Stomach smooth muscle (tissue), 2 donors: ENCODE results near the gene TRNT1.

Source experiments
- H3K27ac ChIP-seq: one replicate; pipeline ENCODE4 v1.7.0; 2013; ENCODE audit warnings: mild to moderate bottlenecking, low read length, inconsistent platforms
- H3K27me3 ChIP-seq, 2 donors: one replicate each; pipeline ENCODE4 v1.7.0; 2013; ENCODE audit warnings: low read length in 2 of 2; ENCODE audit not compliant: insufficient read depth in 2 of 2, control insufficient read depth in 1 of 2
- H3K36me3 ChIP-seq, 2 donors: one replicate each; pipeline ENCODE4 v1.7.0; 2013; ENCODE audit warnings: low read length in 2 of 2; ENCODE audit not compliant: control insufficient read depth in 2 of 2, insufficient read depth in 2 of 2
- H3K4me1 ChIP-seq: one replicate; pipeline ENCODE4 v1.7.0; 2013; ENCODE audit warnings: low read length; ENCODE audit not compliant: control insufficient read depth, insufficient read depth
- H3K4me3 ChIP-seq, 2 donors: one replicate each; pipeline ENCODE4 v1.7.0; 2013; ENCODE audit warnings: low read length in 2 of 2
- H3K9ac ChIP-seq, 2 donors: one replicate each; pipeline ENCODE4 v1.7.0; 2013; ENCODE audit warnings: low read length in 2 of 2, mild to moderate bottlenecking in 1 of 2
- H3K9me3 ChIP-seq, 2 donors: one replicate each; pipeline ENCODE4 v1.7.0; 2013; ENCODE audit warnings: low read length in 2 of 2; ENCODE audit not compliant: control insufficient read depth in 2 of 2
- donor health status: healthy.
- donor health status: Pancreatic carcinoma.

TRNT1 gene

GRCh38 chr3:3145831-3146230 lies 19.1 kb downstream of the TRNT1 start:
- Histone ChIP-seq H3K27me3 (no peaks in the 10 kb centered on the region), H3K4me3 (no peak overlapping the region), H3K36me3 (peaks cover 24 to 32% of the 10 kb centered on the region in 2 donors), H3K9me3 (no peaks in the 10 kb centered on the region), H3K9ac (no peak overlapping the region), H3K4me1 (no peaks in the 10 kb centered on the region), H3K27ac (no peak overlapping the region)

- Histone ChIP-seq H3K36me3 (peaks cover 18 to 48% of the 10 kb centered on the region in 2 donors), H3K4me1 (no peaks in the 10 kb centered on the region), H3K27ac (no peak overlapping the region), H3K9ac (no peak overlapping the region), H3K4me3 (no peak overlapping the region), H3K27me3 (no peaks in the 10 kb centered on the region), H3K9me3 (no peaks in the 10 kb centered on the region)
Measured at GRCh38 chr3:3149560-3149959, 22.8 kb downstream of the TRNT1 start.

- Histone ChIP-seq H3K4me1 (no peaks in the 10 kb centered on the region), H3K27me3 (no peaks in the 10 kb centered on the region), H3K27ac (no peak overlapping the region), H3K9me3 (no peaks in the 10 kb centered on the region), H3K4me3 (no peak overlapping the region), H3K36me3 (peaks cover 24 to 51% of the 10 kb centered on the region in 2 donors), H3K9ac (no peak overlapping the region)
Measured at GRCh38 chr3:3151513-3151912, 24.8 kb downstream of the TRNT1 start.

GRCh38 chr3:3154879-3155610 lies 28.3 kb downstream of the TRNT1 start:
- Histone ChIP-seq H3K4me3 (no peak overlapping the region), H3K4me1 (no peaks in the 10 kb centered on the region), H3K9ac (no peak overlapping the region), H3K36me3 (peaks cover 28 to 50% of the 10 kb centered on the region in 2 donors), H3K9me3 (no peaks in the 10 kb centered on the region), H3K27me3 (no peaks in the 10 kb centered on the region), H3K27ac (no peak overlapping the region)

DNA sequence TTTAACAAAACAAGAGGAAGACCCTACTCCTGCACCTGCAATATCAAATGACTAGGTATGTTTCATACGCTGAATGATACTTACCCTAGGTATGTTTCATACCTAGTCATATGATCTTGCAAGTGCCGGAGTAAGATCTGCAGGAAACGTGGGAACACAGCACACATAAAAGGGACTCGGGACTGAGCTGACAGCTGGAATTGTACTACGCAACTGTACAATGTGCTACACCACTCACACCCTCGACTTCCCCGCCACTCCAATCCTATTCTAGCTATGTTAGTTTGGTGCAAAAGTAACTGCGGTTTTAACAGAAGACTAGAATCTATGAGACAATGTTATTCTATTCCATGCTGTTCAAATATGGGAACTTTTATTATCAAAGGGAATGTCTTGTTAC lies 30.7 kb downstream of the TRNT1 start:
- Histone ChIP-seq H3K4me3 (no peak overlapping the region), H3K36me3 (peaks cover 22 to 35% of the 10 kb centered on the region in 2 donors)

DNA sequence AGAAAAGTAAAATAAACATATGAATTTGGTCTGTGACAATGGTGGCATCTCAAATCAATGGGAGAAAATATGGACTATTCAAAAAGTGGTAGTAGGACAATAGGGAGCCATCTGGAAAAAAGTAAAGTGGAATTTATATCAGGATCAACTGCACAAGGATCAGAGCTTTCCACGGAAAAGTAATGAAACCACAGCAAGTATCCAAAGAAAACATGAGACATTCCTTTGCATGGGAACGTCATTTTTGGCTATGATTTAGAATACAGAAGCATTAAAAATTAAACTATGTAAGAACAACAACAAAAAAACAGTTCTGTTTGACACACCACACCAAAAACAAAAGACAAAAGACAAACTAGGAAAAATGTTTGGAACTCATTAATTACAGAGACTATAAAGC lies 34.1 kb downstream of the TRNT1 start:
- H3K36me3 ChIP-seq, result peaks cover 29 to 31% of the 10 kb centered on the region in 2 donors
- H3K9ac ChIP-seq, result no peak overlapping the region
- H3K27ac ChIP-seq, result no peak overlapping the region

More for the DNA sequence above, 30.7 kb downstream of the TRNT1 start:
- H3K27me3 ChIP-seq, result no peaks in the 10 kb centered on the region
- no peaks in the 10 kb centered on the region for H3K4me1 ChIP-seq
- no peak overlapping the region for H3K9ac ChIP-seq
- no peaks in the 10 kb centered on the region for H3K9me3 ChIP-seq
- no peak overlapping the region for H3K27ac ChIP-seq

DNA sequence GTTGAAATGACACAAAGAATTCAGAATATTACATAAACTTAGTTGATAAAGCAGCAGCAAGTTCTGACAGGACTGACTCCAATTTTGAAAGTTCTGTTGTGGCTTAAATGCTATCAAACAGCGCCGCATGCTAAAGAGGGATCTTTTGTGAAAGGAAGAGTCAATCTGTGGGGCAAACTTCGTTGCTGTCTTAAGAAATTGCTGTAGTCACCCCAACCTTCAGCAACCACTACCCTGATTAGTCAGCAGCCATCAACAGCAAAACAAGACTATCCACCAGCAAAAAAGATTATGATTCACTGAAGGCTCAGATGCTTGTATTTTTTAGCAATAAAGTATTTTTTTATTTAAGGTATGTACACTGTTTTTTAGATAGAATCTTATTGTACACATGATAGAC lies 38.5 kb downstream of the TRNT1 start:
- Histone ChIP-seq H3K4me1 (no peaks in the 10 kb centered on the region), H3K9ac (no peak overlapping the region), H3K27ac (no peak overlapping the region), H3K27me3 (no peaks in the 10 kb centered on the region), H3K9me3 (no peaks in the 10 kb centered on the region), H3K4me3 (no peak overlapping the region), H3K36me3 (peaks cover 31 to 39% of the 10 kb centered on the region in 2 donors)

More for the DNA sequence above, 34.1 kb downstream of the TRNT1 start:
- Histone ChIP-seq H3K27me3 (no peaks in the 10 kb centered on the region), H3K4me1 (no peaks in the 10 kb centered on the region), H3K9me3 (no peaks in the 10 kb centered on the region), H3K4me3 (no peak overlapping the region)

DNA sequence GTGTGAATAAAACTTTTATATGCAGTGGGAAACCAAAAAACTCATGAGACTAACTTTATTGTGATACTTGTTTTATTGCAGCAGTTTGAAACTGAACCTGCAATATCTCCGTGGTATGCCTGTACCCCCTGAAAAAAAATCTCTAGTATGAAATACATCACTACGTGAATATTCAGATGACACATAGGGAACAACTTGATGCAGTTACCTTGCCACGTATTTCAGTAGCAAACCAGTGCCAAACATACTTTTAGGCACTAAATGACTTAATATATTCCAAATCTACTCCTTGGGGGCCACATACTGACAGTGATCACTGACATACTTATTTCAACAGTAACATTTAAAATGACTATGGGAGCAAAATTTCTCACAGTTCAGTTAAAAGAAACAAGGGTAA lies 38.9 kb downstream of the TRNT1 start:
- Histone ChIP-seq H3K27ac (no peak overlapping the region), H3K27me3 (no peaks in the 10 kb centered on the region), H3K4me3 (no peak overlapping the region), H3K4me1 (no peaks in the 10 kb centered on the region), H3K9me3 (no peaks in the 10 kb centered on the region), H3K9ac (no peak overlapping the region), H3K36me3 (peaks cover 34 to 43% of the 10 kb centered on the region in 2 donors)

DNA sequence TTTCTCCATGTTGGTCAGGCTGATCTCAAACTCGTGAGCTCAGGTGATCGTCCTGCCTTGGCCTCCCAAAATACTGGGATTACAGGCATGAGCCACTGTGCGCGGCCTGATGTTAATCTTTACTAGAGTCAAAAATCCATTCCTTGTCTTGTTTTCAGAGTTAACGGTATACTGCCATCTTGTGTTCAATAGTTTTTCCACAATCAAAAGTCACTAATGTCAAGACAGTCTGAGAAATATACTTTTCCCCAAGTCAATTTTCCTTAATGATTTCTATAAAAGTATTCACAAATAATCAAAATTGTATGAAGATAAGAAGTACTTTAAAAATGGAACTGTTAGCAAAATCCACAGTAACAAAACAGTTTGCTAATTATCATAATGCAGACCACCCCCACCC lies 44.3 kb downstream of the TRNT1 start:
- Histone ChIP-seq H3K4me3 (no peak overlapping the region), H3K36me3 (peaks cover 32 to 44% of the 10 kb centered on the region in 2 donors), H3K27ac (no peak overlapping the region), H3K9me3 (no peaks in the 10 kb centered on the region), H3K9ac (no peak overlapping the region), H3K4me1 (no peaks in the 10 kb centered on the region), H3K27me3 (no peaks in the 10 kb centered on the region)

- no peak overlapping the region for H3K27ac ChIP-seq
- peaks cover 18 to 30% of the 10 kb centered on the region in 2 donors for H3K36me3 ChIP-seq
- H3K4me3 ChIP-seq, result no peak overlapping the region
Measured at GRCh38 chr3:3172627-3173026, 45.9 kb downstream of the TRNT1 start.

DNA sequence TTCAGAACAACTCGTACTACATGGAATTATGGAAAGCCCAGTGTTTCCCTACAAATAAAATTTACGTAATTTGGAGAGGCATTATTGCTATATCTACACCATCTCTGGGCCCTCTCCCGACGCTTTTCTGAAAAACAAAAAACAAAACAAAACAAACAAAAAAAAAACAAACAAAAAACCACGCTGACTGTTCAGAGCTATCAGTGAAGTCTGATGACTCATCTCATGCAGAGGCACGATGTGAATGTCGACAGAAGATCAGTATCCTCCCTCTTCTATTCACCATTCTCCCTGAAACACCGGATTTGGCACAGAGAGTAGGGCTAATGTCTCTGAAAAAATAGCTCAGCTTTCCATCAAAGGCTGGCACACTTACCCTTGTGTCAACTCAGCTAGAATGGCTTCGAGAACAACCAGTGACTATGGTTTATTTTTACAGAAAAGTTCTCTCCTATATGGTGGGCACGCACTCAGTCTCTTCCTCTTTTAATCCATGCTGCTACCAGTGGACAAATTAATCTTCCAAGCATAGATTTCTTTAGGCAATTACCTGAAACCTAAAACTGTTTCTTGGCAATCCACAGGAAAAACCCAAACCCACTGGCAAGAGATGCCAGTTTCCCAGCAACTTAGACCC lies 51.2 kb downstream of the TRNT1 start:
- H3K4me3 ChIP-seq, result peak overlapping the region in 1 of 2 donors; percentile 98

More at GRCh38 chr3:3172627-3173026, 45.9 kb downstream of the TRNT1 start:
- Histone ChIP-seq H3K27me3 (no peaks in the 10 kb centered on the region), H3K4me1 (peaks cover 3% of the 10 kb centered on the region), H3K9ac (no peak overlapping the region), H3K9me3 (no peaks in the 10 kb centered on the region)

More for the DNA sequence above, 51.2 kb downstream of the TRNT1 start:
- Histone ChIP-seq H3K9me3 (no peaks in the 10 kb centered on the region), H3K4me1 (peaks cover 17% of the 10 kb centered on the region), H3K36me3 (peaks cover 6 to 7% of the 10 kb centered on the region in 2 donors), H3K27me3 (no peaks in the 10 kb centered on the region), H3K9ac (peak overlapping the region in 1 of 2 donors; percentile 80), H3K27ac (no peak overlapping the region)
